ENCODE results near the gene SORCS2.

GRCh38 chr4:7183161-7183560 is 9.2 kb upstream of the SORCS2 start:
- TF ChIP-seq FOXK2 (IDR thresholded peaks at IDR 0.05) = no peak
- TF ChIP-seq SP1 (IDR thresholded peaks at IDR 0.05) = no peak
- no peak for TF ChIP-seq FOXA1 (IDR thresholded peaks at IDR 0.05)
